GM19239 (cell line): ENCODE results near the gene ARMC6.
"Not testable (repeated sequence)": the region's sequence is repeated elsewhere in the genome, so short reads cannot be mapped to it uniquely, and the experiment has no call there.

Experiments
- DNase-seq: peaks from one replicate; pipeline ENCODE4 v3.0.0; 2011; ENCODE audit warnings: low spot score; ENCODE audit not compliant: insufficient read length
- FAIRE-seq: peaks from 2 replicates; lab custom pipeline; 2011; peaks lifted over from hg19 to GRCh38; lab: Jason Lieb, UNC

The ARMC6 gene

DNA sequence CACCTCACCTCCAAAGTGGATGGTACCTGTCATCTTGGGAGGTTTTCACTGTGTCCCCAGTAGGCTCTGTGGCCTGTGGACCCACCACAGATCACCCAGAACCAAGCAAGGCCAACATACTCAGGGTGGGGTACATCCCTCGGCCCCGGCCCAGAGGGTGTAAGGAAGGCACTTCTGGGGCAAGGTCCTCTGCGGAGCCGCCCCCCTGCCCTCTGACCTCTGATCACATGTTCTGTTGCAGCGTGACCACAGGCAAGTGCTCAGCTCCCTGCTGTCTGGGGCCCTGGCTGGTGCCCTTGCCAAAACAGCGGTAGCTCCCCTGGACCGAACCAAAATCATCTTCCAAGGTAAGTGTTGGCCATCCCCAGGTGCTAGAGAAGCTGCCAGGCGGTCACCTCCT is 68.1 kb downstream of the ARMC6 start:
- FAIRE-seq (no peak), DNase-seq (no peak)

DNA sequence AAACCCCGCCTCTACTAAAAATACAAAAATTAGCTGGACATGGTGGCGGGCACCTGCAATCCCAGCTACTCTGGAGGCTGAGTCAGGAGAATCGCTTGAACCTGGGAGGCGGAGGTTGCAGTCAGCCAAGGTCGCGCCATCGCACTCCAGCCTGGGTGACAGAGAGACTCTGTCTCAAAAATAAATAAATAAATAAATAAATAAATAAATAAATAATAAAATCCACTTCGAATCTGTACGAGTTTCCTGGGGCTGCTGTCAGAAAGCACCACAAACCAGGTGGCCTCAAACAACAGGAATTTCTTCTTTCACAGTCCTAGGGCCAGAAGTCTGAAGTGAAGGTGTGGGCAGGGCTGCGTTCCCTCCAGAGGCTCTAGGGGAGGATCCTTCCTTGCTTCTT is 69.2 kb downstream of the ARMC6 start:
- FAIRE-seq, DNase-seq: not testable (repeated sequence)

DNA sequence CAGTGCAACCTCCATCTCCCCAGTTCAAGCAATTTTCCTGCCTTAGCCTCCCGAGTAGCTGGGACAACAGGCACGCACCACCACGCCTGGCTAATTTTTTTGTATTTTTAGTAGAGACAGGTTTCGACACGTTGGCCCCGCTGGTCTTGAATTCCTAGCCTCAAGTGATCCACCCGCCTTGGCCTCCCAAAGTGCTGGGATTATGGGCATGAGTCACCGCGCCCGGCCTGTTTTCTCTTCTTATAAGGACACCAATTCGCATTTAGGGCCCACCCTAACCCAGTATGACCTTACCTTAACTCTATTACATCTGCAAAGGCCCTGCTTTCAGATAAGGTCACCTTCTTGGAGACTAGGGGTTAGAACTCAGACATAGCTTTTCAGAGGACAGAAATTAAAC is 69.8 kb downstream of the ARMC6 start:
- FAIRE-seq = no peak
- no peak for DNase-seq

DNA sequence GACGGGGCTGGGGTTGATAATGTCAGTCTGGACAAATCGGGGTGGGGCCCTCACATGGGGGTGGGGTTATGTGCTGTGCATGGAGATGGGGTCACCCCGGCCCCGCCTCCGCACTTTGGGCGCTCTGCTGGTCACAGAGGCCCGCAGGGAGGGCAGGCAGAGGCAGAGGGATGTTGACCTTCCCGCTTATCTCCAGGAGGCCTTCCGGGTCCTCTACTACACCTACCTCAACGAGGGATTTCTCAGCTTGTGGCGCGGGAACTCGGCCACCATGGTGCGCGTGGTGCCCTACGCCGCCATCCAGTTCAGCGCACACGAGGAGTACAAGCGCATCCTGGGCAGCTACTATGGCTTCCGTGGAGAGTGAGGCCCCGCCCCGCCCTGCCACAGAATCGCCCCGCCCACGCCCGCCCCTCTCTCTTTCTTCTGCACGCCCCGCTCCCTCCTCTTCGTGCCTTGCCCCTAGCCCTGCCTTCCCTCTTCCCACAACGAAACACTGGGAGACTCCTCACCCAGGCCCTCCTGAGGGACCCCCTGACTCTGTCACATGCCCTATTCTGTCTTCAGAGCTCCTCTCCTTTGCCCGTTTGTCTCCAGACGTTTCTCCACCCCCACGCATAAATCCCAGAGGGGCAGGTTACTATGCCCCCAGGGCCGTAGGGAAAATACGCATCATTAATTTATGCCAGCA is 72.1 kb downstream of the ARMC6 start:
- FAIRE-seq (no peak), DNase-seq (no peak)

DNA sequence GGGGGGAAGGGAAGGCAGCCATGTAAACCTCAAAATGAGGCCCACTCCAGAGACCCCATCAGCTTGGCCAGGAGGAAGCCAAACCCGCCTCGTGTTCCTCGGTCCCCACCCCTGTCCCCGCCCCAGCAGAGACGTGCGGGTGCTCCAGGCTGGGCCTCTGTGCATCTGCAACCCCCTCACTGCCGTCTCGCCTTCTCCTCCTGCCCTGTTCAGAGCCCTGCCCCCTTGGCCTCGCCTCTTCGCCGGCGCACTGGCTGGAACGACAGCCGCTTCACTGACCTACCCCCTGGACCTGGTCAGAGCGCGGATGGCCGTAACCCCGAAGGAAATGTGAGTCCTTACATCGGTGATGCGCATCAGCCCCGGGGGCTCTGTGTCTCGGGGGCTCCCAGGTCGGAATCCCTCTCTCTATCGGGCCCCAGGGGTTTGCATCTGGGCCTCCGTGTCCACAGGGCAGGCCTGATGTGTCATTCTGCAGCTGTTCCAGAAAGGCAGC is 72.7 kb downstream of the ARMC6 start:
- FAIRE-seq (no peak), DNase-seq (no peak)

DNA sequence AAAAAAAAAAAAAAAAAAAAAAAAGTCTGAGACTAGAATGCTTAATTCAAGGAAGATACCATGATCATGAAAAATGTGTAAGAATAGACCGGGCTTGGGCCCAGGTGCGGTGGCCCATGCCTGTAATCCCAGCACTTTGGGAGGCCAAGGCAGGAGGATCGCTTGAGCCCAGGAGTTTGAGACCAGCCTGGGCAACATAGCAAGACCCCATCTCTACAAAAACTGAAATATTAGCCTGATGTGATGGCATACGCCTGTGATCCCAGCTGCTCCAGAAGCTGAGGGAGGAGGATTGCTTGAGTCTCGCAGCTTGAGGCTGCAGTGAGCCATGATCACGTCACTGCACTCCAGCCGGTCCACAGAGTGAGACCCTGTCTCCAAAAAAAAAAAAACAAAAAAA is 73.5 kb downstream of the ARMC6 start:
- FAIRE-seq, DNase-seq: not testable (repeated sequence)

DNA sequence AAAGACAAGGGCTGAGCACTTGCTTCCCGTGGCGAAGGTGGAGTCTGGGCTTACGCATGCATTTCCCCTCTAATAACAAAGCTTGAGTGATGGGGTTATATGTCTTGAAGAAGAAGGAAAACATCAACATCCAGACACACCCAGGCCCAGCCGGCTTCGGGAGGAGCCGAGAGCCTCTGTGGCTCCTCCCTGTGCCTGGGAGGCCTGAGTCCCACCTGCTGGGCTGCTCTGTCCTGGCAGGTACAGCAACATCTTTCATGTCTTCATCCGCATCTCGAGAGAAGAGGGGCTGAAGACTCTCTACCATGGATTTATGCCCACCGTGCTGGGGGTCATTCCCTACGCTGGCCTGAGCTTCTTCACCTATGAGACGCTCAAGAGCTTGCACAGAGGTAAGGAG is 74.3 kb downstream of the ARMC6 start:
- FAIRE-seq (no peak), DNase-seq (no peak)
